HG03196 (cell line): Measurements from ENCODE around the gene PGAM4.
"Not testable (repeated sequence)": the region's sequence is repeated elsewhere in the genome, so short reads cannot be mapped to it uniquely, and the experiment has no call there.

ENCODE experiments used
- ATAC-seq: cut with Tn5 transposase; IDR thresholded peaks from one replicate; pipeline ENCODE4 v1.9.1; 2021; ENCODE audit not compliant: unreplicated experiment

PGAM4 gene

GRCh38 chrX:77930581-77930980 lies 38.9 kb downstream of the PGAM4 start:
- ATAC-seq: no peak

- ATAC-seq: no peak
These were observed 43.7 kb downstream of the PGAM4 start for GRCh38 chrX:77925764-77926163.

DNA sequence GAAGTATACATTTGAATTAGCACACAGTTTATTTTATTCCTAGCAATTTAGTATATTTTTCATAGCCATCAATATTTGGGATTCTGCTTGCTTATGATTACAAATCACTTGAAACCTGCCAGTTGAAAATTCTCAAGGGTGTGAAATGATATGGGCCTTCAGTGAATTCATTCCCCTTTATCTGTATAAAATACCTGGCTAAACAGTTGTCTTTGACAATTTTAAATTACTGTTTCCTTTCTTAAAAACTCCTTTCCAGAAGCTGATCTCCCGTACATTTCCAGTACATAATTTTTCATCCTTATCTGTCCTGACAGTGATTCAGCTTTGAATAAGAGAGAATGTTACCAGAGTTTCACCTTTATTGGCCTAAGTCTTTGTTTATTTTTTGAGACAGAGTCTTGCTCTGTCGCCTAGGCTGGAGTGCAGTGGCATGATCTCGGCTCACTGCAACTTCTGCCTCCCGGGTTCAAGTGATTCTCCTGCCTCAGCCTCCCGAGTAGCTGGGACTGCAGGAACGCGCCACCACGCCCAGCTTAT lies 45.0 kb downstream of the PGAM4 start:
- ATAC-seq: no peak

DNA sequence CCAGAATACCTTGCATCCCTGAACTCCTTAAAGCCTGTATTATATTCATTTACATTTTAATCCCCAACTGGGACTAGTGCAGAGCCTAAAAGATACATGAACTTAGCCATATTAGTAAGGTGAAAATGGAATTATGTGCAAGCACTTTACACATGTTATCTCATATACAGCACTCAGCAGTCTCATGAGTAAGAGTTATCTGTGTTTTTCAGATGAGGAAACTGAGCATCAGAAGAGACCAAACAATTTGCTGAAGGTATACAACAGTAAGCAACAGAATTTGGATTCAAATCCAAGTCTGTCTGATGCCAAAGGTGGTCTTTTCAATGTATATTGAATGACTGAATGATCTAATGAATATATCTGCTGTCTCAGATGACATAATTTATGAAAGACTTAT lies 46.7 kb downstream of the PGAM4 start:
- no peak for ATAC-seq

GRCh38 chrX:77919370-77919769 lies 50.1 kb downstream of the PGAM4 start:
- ATAC-seq: not testable (repeated sequence)

GRCh38 chrX:77918568-77918967 lies 50.9 kb downstream of the PGAM4 start:
- no peak for ATAC-seq
